Activated T-helper 1 cell treated with anti-CD3 and anti-CD28 coated beads, Interleukin-2, amount 50 U/mL, for 16 hours (primary cell): ENCODE measurements around the gene DOCK10.

Source experiments
- DNase-seq, 2 donors: peaks; one replicate each; pipeline ENCODE4 v3.0.0-alpha.2; 2020; ENCODE audit warnings: low read depth in 1 of 2, low spot score in 1 of 2

The DOCK10 gene

DNA sequence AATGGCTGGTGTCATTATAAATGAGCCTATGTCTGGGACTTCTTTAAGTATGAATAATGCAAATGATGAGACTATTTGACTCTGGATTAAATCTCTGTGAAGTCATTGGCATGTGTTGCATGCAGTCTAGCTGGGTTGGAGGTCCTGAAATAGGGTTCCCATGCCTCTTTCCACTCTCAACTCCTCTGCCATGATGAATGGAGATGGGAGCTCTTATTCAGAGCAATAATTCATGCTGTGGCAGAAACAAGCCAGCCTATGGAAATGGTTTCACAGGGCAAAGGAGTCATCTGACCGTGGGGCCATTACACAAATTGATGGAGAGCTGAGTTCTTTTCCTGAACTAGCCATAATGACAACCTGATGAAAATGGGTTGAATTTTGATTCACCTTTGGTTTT lies 310.6 kb downstream of the DOCK10 start:
- no peak for DNase-seq

GRCh38 chr2:224729435-224729834 lies 312.8 kb downstream of the DOCK10 start:
- DNase-seq, result no peak

DNA sequence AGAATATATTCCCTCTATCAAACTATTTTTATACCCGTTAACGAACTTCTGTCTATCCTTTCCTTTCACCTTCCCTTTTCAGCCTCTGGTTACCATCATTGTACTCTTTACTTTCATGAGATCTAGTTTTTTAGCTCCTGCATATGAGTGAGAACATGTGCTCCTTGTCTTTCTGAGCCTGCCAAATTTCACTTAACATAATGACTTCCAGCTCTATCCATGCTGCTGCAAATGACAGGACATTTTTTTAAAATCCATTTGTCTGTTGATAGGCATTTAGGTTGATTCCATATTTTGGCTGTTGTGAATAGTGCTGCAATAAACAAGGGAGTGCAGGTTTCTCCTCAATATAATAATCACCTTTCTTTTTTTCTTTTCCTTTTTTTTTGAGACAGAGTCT lies 317.9 kb downstream of the DOCK10 start:
- DNase-seq, result no peak

- DNase-seq, result no peak
Measured at GRCh38 chr2:224723586-224724217, 318.6 kb downstream of the DOCK10 start.

- no peak for DNase-seq
Measured at GRCh38 chr2:224722770-224723169, 319.5 kb downstream of the DOCK10 start.

- no peak for DNase-seq
Measured at GRCh38 chr2:224722250-224722649, 320.0 kb downstream of the DOCK10 start.

- no peak for DNase-seq
Measured at GRCh38 chr2:224716921-224717320, 325.3 kb downstream of the DOCK10 start.

- DNase-seq, result no peak
Measured at GRCh38 chr2:224716201-224716600, 326.1 kb downstream of the DOCK10 start, which contains the start of gene CCDC195. TSS of gene CCDC195 (minus strand) at chr2:224716365. CDS start at chr2:224716365, 0 bp downstream.
